ENCODE results near the gene ZFAND3.
"Not testable (repeated sequence)": the region's sequence is repeated elsewhere in the genome, so short reads cannot be mapped to it uniquely, and the experiment has no call there.

ZFAND3 gene

DNA sequence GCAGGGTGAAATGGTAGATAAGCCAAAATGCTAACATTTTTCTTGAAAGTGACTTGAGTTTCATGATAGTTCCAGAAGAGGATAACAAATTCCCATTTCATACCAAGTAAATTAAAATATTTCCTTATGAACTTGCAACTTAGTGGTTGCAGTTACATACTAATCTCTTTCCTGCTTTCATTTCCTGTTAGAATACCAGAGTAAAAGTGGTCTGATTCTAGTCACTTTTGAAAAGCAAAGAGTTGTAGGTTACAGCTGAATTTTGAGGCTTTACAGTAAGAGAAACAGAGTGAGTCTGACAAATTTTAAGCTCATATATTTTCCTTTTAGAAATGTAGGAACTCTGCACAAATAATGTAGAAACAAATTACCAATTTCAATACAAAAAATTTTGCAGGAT, 117.4 kb downstream of the ZFAND3 start:
- H3K9me3 Mint-ChIP-seq = no peaks in the 10 kb centered on the region
- no peak overlapping the region for H3K4me3 Mint-ChIP-seq
- H3K27me3 Mint-ChIP-seq = no peaks in the 10 kb centered on the region
- H3K4me1 Mint-ChIP-seq = peaks cover 36% of the 10 kb centered on the region
- H3K27ac Mint-ChIP-seq = no peak overlapping the region
- H3K36me3 Mint-ChIP-seq = peaks cover 14% of the 10 kb centered on the region
- ATAC-seq = no peak

DNA sequence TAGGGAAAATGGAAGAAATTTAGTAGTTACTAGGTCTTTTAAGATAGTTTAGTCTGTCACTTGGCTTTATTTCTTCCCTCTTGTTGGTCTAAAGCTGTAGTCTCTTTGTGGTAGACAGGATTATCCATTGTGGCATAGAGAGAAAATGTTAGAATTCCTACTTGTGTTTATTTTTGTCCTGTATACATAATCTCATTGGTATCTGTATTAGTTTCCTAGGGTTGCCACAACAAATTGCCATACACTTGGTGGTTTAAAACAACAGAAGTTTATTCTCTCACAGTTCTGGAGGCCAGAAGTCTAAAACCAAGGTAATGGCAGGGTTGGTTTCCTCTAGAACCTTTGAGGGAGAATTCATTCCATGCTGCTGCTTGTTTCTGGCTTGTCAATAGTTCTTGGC, 119.4 kb downstream of the ZFAND3 start:
- no peak for ATAC-seq
- Mint-ChIP-seq H3K27me3 (no peaks in the 10 kb centered on the region), H3K27ac (no peak overlapping the region), H3K4me3 (no peak overlapping the region), H3K36me3 (peaks cover 14% of the 10 kb centered on the region), H3K9me3 (no peaks in the 10 kb centered on the region), H3K4me1 (peaks cover 36% of the 10 kb centered on the region)

DNA sequence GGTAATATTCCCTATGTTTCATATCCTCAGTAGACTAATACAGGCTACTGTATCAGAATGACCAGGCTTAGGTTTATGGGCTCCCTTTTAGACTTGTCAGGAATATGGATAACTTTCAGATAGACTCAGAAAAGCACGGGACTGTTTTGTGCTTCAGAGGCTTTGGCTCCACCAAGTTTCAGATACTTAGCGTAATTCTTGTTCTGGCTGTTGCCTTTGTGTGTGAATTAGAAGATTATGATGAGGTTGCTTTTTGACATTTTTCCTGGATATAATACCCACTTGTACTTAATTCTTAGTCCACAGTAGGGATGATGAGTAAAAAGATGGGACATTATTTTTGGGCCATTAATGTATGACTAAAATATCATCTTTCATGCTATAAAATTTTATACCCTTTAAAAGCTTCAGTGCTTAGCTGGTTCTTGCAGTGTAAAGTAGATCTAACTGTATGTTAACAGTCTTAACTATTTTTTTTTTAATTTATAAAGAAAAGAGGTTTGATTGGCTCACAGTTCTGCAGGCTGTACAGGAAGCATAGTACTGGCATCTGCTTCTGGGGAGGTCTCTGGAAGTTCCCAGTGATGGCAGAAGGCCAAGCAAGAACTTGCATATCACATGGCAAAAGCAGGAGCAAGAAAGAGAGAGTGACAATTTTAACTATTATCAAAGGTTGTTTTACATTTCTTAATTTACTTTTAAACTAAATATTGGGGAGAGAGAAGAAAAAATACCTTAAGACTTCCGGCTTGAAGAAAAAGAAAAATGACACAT, 120.7 kb downstream of the ZFAND3 start:
- Mint-ChIP-seq H3K4me1 (peaks cover 40% of the 10 kb centered on the region), H3K36me3 (peaks cover 14% of the 10 kb centered on the region), H3K27me3 (no peaks in the 10 kb centered on the region), H3K9me3 (no peaks in the 10 kb centered on the region), H3K27ac (no peak overlapping the region), H3K4me3 (no peak overlapping the region)
- no peak for ATAC-seq

DNA sequence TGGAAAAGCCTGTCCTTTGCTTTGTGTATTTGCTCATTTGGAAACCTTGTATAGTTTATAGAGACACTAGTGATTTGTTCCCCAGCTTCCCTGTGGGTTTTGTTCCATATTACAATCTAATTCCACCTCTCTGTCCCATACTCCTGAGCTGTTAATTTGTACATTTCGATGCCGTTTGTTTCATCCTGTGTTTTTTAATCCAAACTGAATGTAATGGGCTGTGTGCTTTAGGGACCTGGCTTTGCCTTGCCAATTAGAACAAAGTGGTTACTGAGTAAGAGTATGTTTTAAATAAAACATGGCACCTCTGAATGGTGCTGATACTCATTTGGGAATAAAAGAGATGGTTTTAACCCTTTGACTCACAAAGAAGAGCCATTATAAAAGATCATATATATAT, 122.3 kb downstream of the ZFAND3 start:
- Mint-ChIP-seq H3K9me3 (no peaks in the 10 kb centered on the region), H3K4me3 (no peak overlapping the region), H3K27me3 (no peaks in the 10 kb centered on the region), H3K27ac (no peak overlapping the region), H3K4me1 (peaks cover 43% of the 10 kb centered on the region), H3K36me3 (peaks cover 14% of the 10 kb centered on the region)
- ATAC-seq = no peak

DNA sequence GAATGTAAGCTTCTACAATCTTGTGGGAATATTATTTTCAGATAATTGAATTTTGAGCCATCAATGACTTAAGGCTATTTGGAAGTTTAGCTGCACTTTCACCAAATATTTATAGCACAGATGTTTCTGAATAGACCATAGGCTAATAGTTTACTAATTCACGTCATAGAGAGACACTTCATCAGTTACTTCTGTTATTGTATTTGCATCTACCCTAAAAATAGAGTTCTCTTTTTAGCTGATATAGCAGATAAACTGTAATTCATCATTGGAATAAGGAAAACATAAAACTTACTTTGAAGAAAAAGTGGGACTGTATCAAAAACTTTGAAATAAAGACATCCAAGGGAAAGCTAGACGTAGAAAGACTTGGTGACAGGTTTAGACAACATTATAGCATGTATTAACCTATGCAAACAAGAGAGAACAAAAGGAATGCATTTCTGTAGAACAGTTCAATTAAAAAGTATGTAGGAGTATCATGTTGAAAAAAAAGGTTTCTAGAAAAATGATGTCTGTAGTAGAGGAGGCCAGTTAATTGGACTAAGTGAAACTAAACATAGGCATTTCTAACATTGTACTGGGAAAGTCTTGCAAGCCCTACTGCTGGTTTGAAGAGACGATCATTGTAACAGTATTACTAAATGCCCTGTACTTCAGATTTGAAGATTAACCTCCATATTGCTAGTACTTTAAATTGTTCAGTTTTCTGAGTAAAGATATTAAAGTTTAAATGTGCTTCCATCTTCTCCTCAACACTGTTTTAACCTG, 123.3 kb downstream of the ZFAND3 start:
- peaks cover 46% of the 10 kb centered on the region for H3K4me1 Mint-ChIP-seq
- no peak overlapping the region for H3K27ac Mint-ChIP-seq

DNA sequence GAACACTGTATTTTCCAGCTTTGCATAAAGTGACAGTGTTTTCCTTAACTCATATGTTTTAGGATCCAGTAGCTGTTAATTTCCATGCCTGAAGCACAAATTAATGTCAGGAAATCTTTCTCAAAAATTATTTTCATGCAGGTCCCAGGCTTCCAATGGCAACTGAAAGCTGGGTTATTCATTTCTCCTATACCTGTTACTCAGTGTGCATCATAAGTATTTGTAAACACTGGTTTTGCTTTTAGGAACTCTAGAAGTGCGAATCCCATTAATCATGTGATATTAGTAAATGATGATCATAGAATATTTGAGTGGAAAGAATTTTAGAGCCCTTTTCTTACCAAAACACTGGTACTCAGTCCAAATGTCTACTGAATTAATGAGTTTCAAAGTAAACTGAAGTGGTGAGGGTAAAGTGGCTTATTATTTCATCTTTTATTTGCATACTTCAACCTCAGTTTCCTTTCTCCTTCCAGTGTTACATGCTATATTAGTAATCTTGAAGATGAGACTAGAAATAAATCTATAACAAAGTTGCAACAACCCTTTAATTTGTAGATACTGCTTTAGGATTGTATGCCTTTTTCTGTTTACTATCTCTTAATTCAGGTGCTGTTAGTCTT, 124.0 kb downstream of the ZFAND3 start:
- no peak overlapping the region for H3K4me3 Mint-ChIP-seq
- H3K27ac Mint-ChIP-seq = no peak overlapping the region
- peaks cover 2% of the 10 kb centered on the region for H3K9me3 Mint-ChIP-seq
- H3K27me3 Mint-ChIP-seq = no peaks in the 10 kb centered on the region
- H3K4me1 Mint-ChIP-seq = peaks cover 44% of the 10 kb centered on the region
- peaks cover 20% of the 10 kb centered on the region for H3K36me3 Mint-ChIP-seq
- ATAC-seq = no peak

More for the DNA sequence above, 123.3 kb downstream of the ZFAND3 start:
- H3K9me3 Mint-ChIP-seq = no peaks in the 10 kb centered on the region
- H3K4me3 Mint-ChIP-seq = no peak overlapping the region
- peaks cover 17% of the 10 kb centered on the region for H3K36me3 Mint-ChIP-seq
- no peaks in the 10 kb centered on the region for H3K27me3 Mint-ChIP-seq
- no peak for ATAC-seq

DNA sequence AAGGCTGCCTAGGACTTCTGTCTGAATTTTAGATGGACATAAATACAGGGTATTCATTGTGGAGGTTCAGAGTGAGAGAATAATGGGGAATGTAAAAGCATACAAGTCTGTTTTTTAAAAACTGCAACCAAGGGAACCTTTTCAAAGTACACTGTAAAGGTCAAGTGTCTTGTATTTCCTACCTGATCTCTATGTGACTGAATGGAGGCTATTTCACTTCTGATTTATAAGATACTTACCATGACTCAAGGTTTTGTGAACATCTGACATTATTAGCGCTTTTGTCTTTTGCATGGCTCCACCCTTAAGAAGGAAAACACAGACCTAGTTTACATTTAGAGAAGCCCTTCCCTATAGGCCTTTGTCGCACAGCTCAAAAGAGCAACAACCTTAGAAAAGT, 126.5 kb downstream of the ZFAND3 start:
- peaks cover 29% of the 10 kb centered on the region for H3K36me3 Mint-ChIP-seq

DNA sequence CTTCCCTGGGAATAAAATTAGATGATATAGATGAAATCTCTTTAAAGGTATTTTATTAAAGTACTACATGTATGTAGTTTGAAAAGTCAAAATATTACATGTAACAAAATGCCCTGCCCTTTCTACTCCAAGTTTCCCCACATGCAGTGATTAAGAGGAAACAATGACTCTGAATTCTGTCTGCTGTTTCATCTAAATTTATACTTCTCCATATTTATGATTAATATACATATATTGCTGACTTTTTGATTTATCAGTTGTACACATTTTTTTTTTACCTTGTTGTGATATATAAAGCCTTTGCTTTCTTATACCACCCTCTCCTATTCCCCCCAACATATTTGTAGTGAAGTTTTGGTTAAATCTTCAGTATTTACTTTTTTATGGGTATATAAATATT, 127.9 kb downstream of the ZFAND3 start:
- Mint-ChIP-seq H3K36me3 (peaks cover 29% of the 10 kb centered on the region), H3K4me3 (no peak overlapping the region), H3K4me1 (peaks cover 68% of the 10 kb centered on the region)

More for the DNA sequence above, 126.5 kb downstream of the ZFAND3 start:
- Mint-ChIP-seq H3K27me3 (no peaks in the 10 kb centered on the region), H3K4me1 (peaks cover 54% of the 10 kb centered on the region), H3K4me3 (no peak overlapping the region), H3K27ac (no peak overlapping the region), H3K9me3 (peaks cover 4% of the 10 kb centered on the region)
- no peak for ATAC-seq

DNA sequence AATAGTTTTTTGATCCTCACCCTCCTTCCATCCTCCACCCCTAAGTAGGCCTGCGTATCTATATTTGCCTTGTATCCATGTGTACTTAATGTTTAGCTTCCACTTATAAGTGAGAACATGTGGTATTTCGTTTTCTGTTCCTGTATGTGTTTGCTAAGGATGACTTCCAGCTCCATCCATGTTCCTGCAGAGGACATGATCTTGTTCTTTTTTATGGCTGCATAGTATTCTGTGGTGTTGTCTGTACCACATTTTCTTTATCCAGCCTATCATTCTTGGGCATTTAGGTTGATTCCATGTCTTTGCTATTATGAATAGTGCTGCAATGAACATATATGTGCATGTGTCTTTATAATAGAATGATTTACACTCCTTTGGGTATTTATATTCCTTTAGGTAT, 129.1 kb downstream of the ZFAND3 start:
- H3K9me3 Mint-ChIP-seq, H3K27me3 Mint-ChIP-seq, H3K4me3 Mint-ChIP-seq, H3K27ac Mint-ChIP-seq, ATAC-seq: not testable (repeated sequence)
- H3K4me1 Mint-ChIP-seq = peaks cover 77% of the 10 kb centered on the region
- peaks cover 29% of the 10 kb centered on the region for H3K36me3 Mint-ChIP-seq

More for the DNA sequence above, 127.9 kb downstream of the ZFAND3 start:
- Mint-ChIP-seq H3K27me3 (no peaks in the 10 kb centered on the region), H3K9me3 (peaks cover 4% of the 10 kb centered on the region), H3K27ac (no peak overlapping the region)
- ATAC-seq = no peak

DNA sequence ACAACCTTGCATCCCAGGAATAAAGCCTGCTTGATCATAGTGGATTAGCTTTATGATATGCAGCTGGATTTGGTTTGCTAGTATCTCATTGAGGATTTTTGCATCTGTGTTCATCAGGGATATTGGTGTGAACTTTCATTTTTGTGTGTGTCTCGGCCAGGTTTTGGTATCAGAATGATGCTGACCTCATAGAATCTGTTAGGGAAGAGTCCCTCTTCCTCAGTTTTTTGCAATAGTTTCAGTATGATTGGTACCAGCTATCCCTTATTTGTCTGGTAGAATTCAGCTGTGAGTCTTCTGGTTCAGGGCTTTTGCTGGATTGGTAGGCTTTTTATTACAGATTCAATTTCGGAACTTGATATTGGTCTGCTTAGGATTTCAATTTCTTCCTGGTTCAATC, 132.5 kb downstream of the ZFAND3 start:
- no peak for ATAC-seq

DNA sequence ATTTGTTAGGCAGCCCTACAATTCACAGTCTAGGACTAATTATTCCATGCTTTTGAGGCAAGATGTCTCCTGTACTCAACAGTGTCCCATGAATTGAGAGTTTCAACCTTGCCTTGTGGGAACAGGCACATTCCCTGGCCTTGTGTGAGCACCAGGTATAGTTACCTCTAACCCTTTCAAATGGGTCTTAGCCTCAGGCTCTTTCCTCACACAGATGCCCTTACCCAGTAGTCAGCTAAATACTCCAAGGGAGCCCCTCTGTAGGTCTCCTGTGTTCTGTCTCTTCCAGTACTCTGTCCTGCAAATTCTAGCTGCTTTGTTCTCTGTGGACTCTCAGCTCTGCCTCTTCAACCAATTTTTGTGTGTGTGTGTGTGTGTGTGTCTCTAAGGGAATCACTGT, 135.3 kb downstream of the ZFAND3 start:
- Mint-ChIP-seq H3K27ac (no peak overlapping the region), H3K36me3 (peaks cover 6% of the 10 kb centered on the region), H3K4me1 (peaks cover 44% of the 10 kb centered on the region), H3K9me3 (no peaks in the 10 kb centered on the region), H3K4me3 (no peak overlapping the region), H3K27me3 (no peaks in the 10 kb centered on the region)
- ATAC-seq = no peak

More for the DNA sequence above, 132.5 kb downstream of the ZFAND3 start:
- peaks cover 4% of the 10 kb centered on the region for H3K9me3 Mint-ChIP-seq
- no peaks in the 10 kb centered on the region for H3K27me3 Mint-ChIP-seq
- H3K27ac Mint-ChIP-seq = no peak overlapping the region
- no peak overlapping the region for H3K4me3 Mint-ChIP-seq
- H3K4me1 Mint-ChIP-seq = peaks cover 50% of the 10 kb centered on the region
- peaks cover 29% of the 10 kb centered on the region for H3K36me3 Mint-ChIP-seq

DNA sequence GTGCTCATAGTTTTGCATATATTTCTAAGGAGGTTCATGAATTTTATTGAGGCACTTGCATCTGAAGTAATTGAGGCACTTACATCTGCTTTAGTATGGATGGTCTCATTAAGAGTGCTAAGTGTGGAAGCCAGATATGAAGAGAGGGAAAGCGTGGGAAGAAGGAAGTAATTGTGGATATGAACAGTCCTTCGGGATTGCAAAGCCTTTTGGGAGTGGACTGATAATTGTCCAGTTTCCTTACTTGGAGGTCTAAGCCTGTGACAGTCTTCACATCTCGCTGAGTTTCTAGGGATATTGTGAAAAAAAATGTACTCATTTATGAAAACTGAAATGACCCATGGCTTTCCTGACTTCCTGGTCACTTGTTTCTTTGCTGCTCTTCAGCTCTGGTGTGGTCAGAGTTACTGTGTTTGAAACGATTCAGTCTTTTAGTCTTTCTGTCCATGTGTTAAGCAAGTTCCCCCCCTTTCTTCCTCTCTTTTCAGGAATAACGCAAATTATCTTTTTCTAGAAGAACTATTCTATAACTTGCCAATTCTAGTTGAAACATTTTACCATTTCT, 137.3 kb downstream of the ZFAND3 start:
- peaks cover 8% of the 10 kb centered on the region for H3K36me3 Mint-ChIP-seq
- H3K27me3 Mint-ChIP-seq = no peaks in the 10 kb centered on the region
- no peak overlapping the region for H3K4me3 Mint-ChIP-seq
- no peaks in the 10 kb centered on the region for H3K9me3 Mint-ChIP-seq
- H3K27ac Mint-ChIP-seq = no peak overlapping the region
- peaks cover 43% of the 10 kb centered on the region for H3K4me1 Mint-ChIP-seq
- no peak for ATAC-seq

DNA sequence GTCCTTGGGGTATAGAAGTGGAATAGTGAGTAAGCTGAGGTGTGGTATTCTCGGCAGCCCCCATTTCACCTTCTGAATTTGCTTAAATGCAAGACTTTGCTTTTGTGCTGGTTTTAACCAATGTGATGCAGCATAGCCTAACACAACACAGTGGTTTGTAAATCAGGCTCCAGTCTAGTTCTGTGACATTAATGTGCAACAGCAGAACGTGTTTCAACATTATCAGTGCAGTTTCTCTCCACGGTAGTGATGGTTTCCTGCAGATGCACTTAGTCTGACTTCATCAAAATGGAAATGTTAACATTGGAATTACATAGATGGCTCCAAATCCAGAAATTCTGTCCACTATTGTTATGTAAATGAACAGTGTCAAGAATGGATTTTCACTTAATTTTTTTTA, 139.5 kb downstream of the ZFAND3 start:
- no peak for ATAC-seq
- Mint-ChIP-seq H3K4me1 (peaks cover 42% of the 10 kb centered on the region), H3K4me3 (no peak overlapping the region), H3K27me3 (no peaks in the 10 kb centered on the region), H3K36me3 (peaks cover 30% of the 10 kb centered on the region), H3K27ac (no peak overlapping the region), H3K9me3 (peaks cover 2% of the 10 kb centered on the region)

DNA sequence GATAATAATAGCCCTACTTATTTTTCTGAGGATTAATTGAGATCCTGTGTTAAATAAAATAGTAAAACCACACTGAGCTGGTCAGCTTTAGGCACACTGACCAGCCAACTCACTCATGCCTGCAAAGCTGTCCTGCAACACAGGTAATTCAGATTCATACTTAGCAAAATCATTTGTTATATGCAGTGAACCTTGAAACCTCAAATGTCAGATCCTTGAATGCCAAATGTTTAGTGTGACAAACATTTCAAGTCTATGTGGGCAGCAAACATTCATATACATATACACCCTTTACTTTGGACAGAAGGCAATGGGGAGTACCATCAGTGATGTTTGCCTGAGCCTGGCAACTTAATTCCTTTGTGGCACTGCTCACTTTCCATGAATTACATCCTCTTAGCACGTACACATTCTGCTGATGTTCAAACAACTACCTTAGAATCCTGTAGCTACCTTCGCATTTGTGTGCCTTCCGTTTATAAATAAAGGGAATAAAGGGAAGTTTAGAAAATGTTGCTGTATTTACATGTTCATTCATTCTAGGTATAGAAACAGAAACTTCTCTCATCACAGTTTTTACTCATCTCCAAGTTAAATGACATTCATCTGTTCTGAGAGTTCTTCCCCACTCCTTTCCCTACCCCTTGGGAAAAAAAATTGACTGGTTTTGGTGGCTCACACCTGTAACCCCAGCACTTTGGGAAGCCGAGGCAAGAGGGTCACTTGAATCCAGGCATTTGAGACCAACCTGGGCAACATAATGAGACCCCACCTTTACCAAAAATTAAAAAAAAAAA, 140.8 kb downstream of the ZFAND3 start:
- H3K27me3 Mint-ChIP-seq = no peaks in the 10 kb centered on the region
- peaks cover 34% of the 10 kb centered on the region for H3K36me3 Mint-ChIP-seq
- H3K4me3 Mint-ChIP-seq = no peak overlapping the region
- peaks cover 2% of the 10 kb centered on the region for H3K9me3 Mint-ChIP-seq
- H3K4me1 Mint-ChIP-seq = peaks cover 49% of the 10 kb centered on the region
- peak; percentile 74 for ATAC-seq
- peak overlapping the region; percentile 50 for H3K27ac Mint-ChIP-seq
